Liver (tissue), 9 donors: ENCODE data around the gene WDR86. TPM values are rescaled to one million over a fixed set of nuclear protein-coding genes. Genes with fewer than 3 reads are reported as not detected.

Experiments used
- DNase-seq: peaks from one replicate; pipeline ENCODE4 v3.0.0-alpha.2; 2017; ENCODE audit warnings: low spot score
- H3K27ac ChIP-seq, 2 donors: one replicate each; pipeline ENCODE4 v1.7.0; 2013; ENCODE audit warnings: inconsistent platforms in 2 of 2, low read length in 2 of 2, control low read depth in 1 of 2, low read depth in 1 of 2, mild to moderate bottlenecking in 1 of 2
- H3K27me3 ChIP-seq, 4 donors: one replicate each; pipeline versions ENCODE4 v1.6.1 to v1.7.0; 2013; ENCODE audit warnings: low read length in 3 of 4, inconsistent platforms in 1 of 4, mild to moderate bottlenecking in 1 of 4, moderate library complexity in 1 of 4; ENCODE audit not compliant: control insufficient read depth in 4 of 4, insufficient read depth in 4 of 4
- H3K36me3 ChIP-seq, 4 donors: one replicate each; pipeline versions ENCODE4 v1.6.1 to v1.7.0; 2013; ENCODE audit warnings: low read length in 3 of 4, mild to moderate bottlenecking in 3 of 4, low read depth in 1 of 4, moderate library complexity in 1 of 4; ENCODE audit not compliant: control insufficient read depth in 4 of 4, insufficient read depth in 3 of 4
- H3K4me1 ChIP-seq, 4 donors: one replicate each; pipeline versions ENCODE4 v1.6.1 to v1.7.0; 2013; ENCODE audit warnings: low read length in 3 of 4, mild to moderate bottlenecking in 3 of 4, moderate library complexity in 1 of 4; ENCODE audit not compliant: control insufficient read depth in 4 of 4, insufficient read depth in 4 of 4
- H3K4me3 ChIP-seq, 3 donors: one replicate each; pipeline versions ENCODE4 v1.6.1 to v1.7.0; 2013; ENCODE audit warnings: low read length in 3 of 3, control low read depth in 1 of 3, low read depth in 1 of 3, mild to moderate bottlenecking in 1 of 3
- H3K9ac ChIP-seq, 2 donors: one replicate each; pipeline ENCODE4 v1.7.0; 2013; ENCODE audit warnings: low read length in 2 of 2, mild to moderate bottlenecking in 2 of 2, moderate library complexity in 2 of 2, control low read depth in 1 of 2, low read depth in 1 of 2
- H3K9me3 ChIP-seq, 4 donors: one replicate each; pipeline versions ENCODE4 v1.6.1 to v1.7.0; 2013; ENCODE audit warnings: low read length in 3 of 4; ENCODE audit not compliant: control insufficient read depth in 4 of 4
- EGR1 ChIP-seq, 2 donors: IDR thresholded peaks; 2 replicates each; pipeline ENCODE4 v1.6.1; 2016 to 2018; ENCODE audit warnings: antibody characterized with exemption in 2 of 2, low read depth in 2 of 2
- FOXA1 ChIP-seq: IDR thresholded peaks from 2 replicates; pipeline ENCODE4 v1.6.1; 2016; ENCODE audit warnings: antibody characterized with exemption
- FOXA2 ChIP-seq: IDR thresholded peaks from 2 replicates; pipeline ENCODE4 v1.6.1; 2016; ENCODE audit warnings: antibody characterized with exemption
- GABPA ChIP-seq, 2 donors: IDR thresholded peaks in 1 of 2; conservative IDR thresholded peaks in 1 of 2; 2 replicates each; pipeline ENCODE4 v1.6.1; 2016; ENCODE audit warnings: antibody characterized with exemption in 2 of 2, mild to moderate bottlenecking in 1 of 2, moderate library complexity in 1 of 2
- HNF4A ChIP-seq, 2 donors: conservative IDR thresholded peaks; 2 replicates each; pipeline ENCODE4 v1.6.1; 2016; ENCODE audit warnings: antibody characterized with exemption in 2 of 2, mild to moderate bottlenecking in 2 of 2
- HNF4G ChIP-seq: IDR thresholded peaks from 2 replicates; pipeline ENCODE4 v1.6.1; 2016; ENCODE audit warnings: antibody characterized with exemption
- JUND ChIP-seq, 2 donors: IDR thresholded peaks; 2 replicates each; pipeline ENCODE4 v1.6.1; 2016; ENCODE audit warnings: antibody characterized with exemption in 2 of 2
- NR2F2 ChIP-seq: IDR thresholded peaks from 2 replicates; pipeline ENCODE4 v1.6.1; 2016; ENCODE audit warnings: antibody characterized with exemption
- RAD21 ChIP-seq, 2 donors: IDR thresholded peaks; 2 replicates each; pipeline ENCODE4 v1.6.1; 2016; ENCODE audit warnings: antibody characterized with exemption in 2 of 2, mild to moderate bottlenecking in 2 of 2
- RXRA ChIP-seq, 2 donors: IDR thresholded peaks; 2 replicates each; pipeline ENCODE4 v1.6.1; 2017 to 2018; ENCODE audit warnings: antibody characterized with exemption in 2 of 2, mild to moderate bottlenecking in 1 of 2
- SP1 ChIP-seq: IDR thresholded peaks from 2 replicates; pipeline ENCODE4 v1.6.1; 2018; ENCODE audit warnings: antibody characterized with exemption, mild to moderate bottlenecking
- TAF1 ChIP-seq: conservative IDR thresholded peaks from 2 replicates; pipeline ENCODE4 v1.6.1; 2016; ENCODE audit warnings: antibody characterized with exemption, mild to moderate bottlenecking
- YY1 ChIP-seq: IDR thresholded peaks from 2 replicates; pipeline ENCODE4 v1.6.1; 2016; ENCODE audit warnings: antibody characterized with exemption, mild to moderate bottlenecking
- WGBS: extraction: QIAGEN DNeasy Blood & Tissue Kit; methylation state at CpG from one replicate; pipeline ENCODE4 v1.1.7; 2013; 5-methylcytosine and 5-hydroxymethylcytosine counted together
- polyA plus RNA-seq, 2 donors: library from polyadenylated mRNA; stranded (reverse) in 1 of 2; unstranded in 1 of 2; fragments of 200-250 nt in 1 of 2; fragments of >200 nt in 1 of 2; fragmentation: Nextera tagmentation in 1 of 2; extraction: Ambion mirVana in 1 of 2; gene quantifications; one replicate each; pipeline versions ENCODE4 v1.2.1 to v1.2.3, GENCODE V29; 2013 to 2015
- total RNA-seq, 2 donors: library from RNA; depleted of rRNA; stranded (reverse); fragments of >200 nt; gene quantifications; one replicate each; pipeline ENCODE4 v1.2.3, GENCODE V29; 2014
- TF ChIP-seq, protein P1 (sequence below): fragments of 150-350 bp; IDR thresholded peaks from 2 replicates; pipeline ENCODE4 v1.5.1; 2017; ENCODE audit warnings: improper control_type of control experiment, low read depth, low read length; ENCODE audit not compliant: missing input control
- TF ChIP-seq, protein P2 (sequence below): IDR thresholded peaks from 2 replicates; pipeline ENCODE4 v1.6.1; 2016; ENCODE audit warnings: antibody characterized with exemption, mild to moderate bottlenecking
- TF ChIP-seq, protein P3 (sequence below): IDR thresholded peaks from 2 replicates; pipeline ENCODE4 v1.6.1; 2016; ENCODE audit warnings: antibody characterized with exemption
- TF ChIP-seq, protein P4 (sequence below): IDR thresholded peaks from 2 replicates; pipeline ENCODE4 v1.6.1; 2016; ENCODE audit warnings: antibody characterized with exemption
- TF ChIP-seq, protein P5 (sequence below): IDR thresholded peaks from 2 replicates; pipeline ENCODE4 v1.6.1; 2016; ENCODE audit warnings: antibody characterized with exemption
- donor health status: healthy.
- donor health status: healthy.
- donor health status: healthy.
- donor health status: healthy.
- donor health status: healthy.

Gene WDR86
- total and polyA plus RNA-seq, 4 donors, result 0.35 to 4.9 (median 0.77) TPM

DNA sequence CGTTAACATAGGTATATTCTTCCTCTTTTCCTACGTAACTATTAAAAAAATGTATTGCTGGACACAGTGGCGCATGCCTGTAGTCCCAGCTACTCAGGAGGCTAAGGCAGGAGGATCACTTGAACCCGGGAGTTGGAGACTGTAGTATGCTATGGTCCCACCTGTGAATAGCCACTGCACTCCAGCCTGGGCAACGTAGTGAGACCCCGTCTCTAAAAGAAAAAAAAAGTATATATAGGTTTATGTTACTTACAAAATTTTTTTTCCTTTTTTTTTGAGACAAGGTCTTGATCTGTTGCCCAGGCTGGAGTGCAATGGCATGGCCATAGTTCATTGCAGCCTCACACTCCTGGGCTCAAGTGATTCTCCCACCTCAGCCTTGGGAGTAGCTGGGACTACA is 62.6 kb downstream of the WDR86 start:
- TF ChIP-seq NR2F2 (no peak), RXRA (IDR thresholded peaks at IDR 0.05) (no peak), FOXA2 (no peak), HNF4G (no peak), SP1 (no peak), HNF4A (conservative IDR thresholded peaks at IDR 0.05) (no peak), FOXA1 (no peak), EGR1 (IDR thresholded peaks at IDR 0.05; ENCODE audit: low read depth in 2 of 2) (no peak), JUND (IDR thresholded peaks at IDR 0.05) (no peak), YY1 (no peak), GABPA (IDR thresholded peaks at IDR 0.05 in 1 of 2, conservative IDR thresholded peaks at IDR 0.05 in 1 of 2) (no peak)
- TF ChIP-seq, protein P1, sequence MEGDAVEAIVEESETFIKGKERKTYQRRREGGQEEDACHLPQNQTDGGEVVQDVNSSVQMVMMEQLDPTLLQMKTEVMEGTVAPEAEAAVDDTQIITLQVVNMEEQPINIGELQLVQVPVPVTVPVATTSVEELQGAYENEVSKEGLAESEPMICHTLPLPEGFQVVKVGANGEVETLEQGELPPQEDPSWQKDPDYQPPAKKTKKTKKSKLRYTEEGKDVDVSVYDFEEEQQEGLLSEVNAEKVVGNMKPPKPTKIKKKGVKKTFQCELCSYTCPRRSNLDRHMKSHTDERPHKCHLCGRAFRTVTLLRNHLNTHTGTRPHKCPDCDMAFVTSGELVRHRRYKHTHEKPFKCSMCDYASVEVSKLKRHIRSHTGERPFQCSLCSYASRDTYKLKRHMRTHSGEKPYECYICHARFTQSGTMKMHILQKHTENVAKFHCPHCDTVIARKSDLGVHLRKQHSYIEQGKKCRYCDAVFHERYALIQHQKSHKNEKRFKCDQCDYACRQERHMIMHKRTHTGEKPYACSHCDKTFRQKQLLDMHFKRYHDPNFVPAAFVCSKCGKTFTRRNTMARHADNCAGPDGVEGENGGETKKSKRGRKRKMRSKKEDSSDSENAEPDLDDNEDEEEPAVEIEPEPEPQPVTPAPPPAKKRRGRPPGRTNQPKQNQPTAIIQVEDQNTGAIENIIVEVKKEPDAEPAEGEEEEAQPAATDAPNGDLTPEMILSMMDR, result no peak
- TF ChIP-seq, protein P2, sequence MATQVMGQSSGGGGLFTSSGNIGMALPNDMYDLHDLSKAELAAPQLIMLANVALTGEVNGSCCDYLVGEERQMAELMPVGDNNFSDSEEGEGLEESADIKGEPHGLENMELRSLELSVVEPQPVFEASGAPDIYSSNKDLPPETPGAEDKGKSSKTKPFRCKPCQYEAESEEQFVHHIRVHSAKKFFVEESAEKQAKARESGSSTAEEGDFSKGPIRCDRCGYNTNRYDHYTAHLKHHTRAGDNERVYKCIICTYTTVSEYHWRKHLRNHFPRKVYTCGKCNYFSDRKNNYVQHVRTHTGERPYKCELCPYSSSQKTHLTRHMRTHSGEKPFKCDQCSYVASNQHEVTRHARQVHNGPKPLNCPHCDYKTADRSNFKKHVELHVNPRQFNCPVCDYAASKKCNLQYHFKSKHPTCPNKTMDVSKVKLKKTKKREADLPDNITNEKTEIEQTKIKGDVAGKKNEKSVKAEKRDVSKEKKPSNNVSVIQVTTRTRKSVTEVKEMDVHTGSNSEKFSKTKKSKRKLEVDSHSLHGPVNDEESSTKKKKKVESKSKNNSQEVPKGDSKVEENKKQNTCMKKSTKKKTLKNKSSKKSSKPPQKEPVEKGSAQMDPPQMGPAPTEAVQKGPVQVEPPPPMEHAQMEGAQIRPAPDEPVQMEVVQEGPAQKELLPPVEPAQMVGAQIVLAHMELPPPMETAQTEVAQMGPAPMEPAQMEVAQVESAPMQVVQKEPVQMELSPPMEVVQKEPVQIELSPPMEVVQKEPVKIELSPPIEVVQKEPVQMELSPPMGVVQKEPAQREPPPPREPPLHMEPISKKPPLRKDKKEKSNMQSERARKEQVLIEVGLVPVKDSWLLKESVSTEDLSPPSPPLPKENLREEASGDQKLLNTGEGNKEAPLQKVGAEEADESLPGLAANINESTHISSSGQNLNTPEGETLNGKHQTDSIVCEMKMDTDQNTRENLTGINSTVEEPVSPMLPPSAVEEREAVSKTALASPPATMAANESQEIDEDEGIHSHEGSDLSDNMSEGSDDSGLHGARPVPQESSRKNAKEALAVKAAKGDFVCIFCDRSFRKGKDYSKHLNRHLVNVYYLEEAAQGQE, result no peak
- TF ChIP-seq, protein P3, sequence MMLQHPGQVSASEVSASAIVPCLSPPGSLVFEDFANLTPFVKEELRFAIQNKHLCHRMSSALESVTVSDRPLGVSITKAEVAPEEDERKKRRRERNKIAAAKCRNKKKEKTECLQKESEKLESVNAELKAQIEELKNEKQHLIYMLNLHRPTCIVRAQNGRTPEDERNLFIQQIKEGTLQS, result no peak
- TF ChIP-seq, protein P4, sequence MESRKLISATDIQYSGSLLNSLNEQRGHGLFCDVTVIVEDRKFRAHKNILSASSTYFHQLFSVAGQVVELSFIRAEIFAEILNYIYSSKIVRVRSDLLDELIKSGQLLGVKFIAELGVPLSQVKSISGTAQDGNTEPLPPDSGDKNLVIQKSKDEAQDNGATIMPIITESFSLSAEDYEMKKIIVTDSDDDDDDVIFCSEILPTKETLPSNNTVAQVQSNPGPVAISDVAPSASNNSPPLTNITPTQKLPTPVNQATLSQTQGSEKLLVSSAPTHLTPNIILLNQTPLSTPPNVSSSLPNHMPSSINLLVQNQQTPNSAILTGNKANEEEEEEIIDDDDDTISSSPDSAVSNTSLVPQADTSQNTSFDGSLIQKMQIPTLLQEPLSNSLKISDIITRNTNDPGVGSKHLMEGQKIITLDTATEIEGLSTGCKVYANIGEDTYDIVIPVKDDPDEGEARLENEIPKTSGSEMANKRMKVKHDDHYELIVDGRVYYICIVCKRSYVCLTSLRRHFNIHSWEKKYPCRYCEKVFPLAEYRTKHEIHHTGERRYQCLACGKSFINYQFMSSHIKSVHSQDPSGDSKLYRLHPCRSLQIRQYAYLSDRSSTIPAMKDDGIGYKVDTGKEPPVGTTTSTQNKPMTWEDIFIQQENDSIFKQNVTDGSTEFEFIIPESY, result no peak
- no peak overlapping the region for H3K4me3 ChIP-seq
- DNase-seq, result no peak
- H3K4me1 ChIP-seq, result peaks cover 3 to 32% (median 22%) of the 10 kb centered on the region in 4 donors
- no peaks in the 10 kb centered on the region for H3K9me3 ChIP-seq
- no peak overlapping the region for H3K9ac ChIP-seq
- H3K36me3 ChIP-seq, result peaks cover 2 to 23% (median 19%) of the 10 kb centered on the region in 4 donors
- WGBS, result 96% methylated on average over 6 of the region's 6 CpGs
- H3K27me3 ChIP-seq, result no peaks in the 10 kb centered on the region
- no peak overlapping the region for H3K27ac ChIP-seq

DNA sequence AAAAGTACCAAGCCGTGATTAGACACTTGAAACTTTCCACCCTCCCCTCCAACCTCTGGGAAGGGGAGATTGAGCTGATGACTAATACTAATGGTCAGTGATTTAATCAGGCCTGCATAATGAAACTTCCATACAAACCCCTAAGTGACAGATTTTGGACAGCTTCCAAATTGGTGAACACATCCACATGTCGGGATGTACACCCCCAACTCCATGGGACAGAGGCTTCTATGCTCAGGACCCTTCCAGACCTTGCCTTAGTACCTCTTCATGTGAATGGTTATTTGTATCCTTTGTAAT is 63.4 kb downstream of the WDR86 start:
- H3K4me1 ChIP-seq, result peaks cover 3 to 32% (median 22%) of the 10 kb centered on the region in 4 donors
- no peak overlapping the region for H3K4me3 ChIP-seq
- H3K27me3 ChIP-seq, result no peaks in the 10 kb centered on the region
- H3K36me3 ChIP-seq, result peaks cover 2 to 17% (median 13%) of the 10 kb centered on the region in 4 donors
- 70% methylated on average over 2 of the region's 2 CpGs for WGBS
- DNase-seq, result no peak
- no peaks in the 10 kb centered on the region for H3K9me3 ChIP-seq
- H3K9ac ChIP-seq, result no peak overlapping the region
- H3K27ac ChIP-seq, result peak overlapping the region in 1 of 2 donors; percentile 1
- no peak for TF ChIP-seq EGR1 (IDR thresholded peaks at IDR 0.05; ENCODE audit: low read depth in 2 of 2)
- TF ChIP-seq HNF4G, result no peak
- TF ChIP-seq, protein P4, result no peak
- TF ChIP-seq TAF1, result no peak
- TF ChIP-seq, protein P3, result no peak
- TF ChIP-seq SP1, result no peak
- TF ChIP-seq YY1, result no peak
- TF ChIP-seq GABPA (IDR thresholded peaks at IDR 0.05 in 1 of 2, conservative IDR thresholded peaks at IDR 0.05 in 1 of 2), result no peak
- no peak for TF ChIP-seq FOXA2
- no peak for TF ChIP-seq RXRA (IDR thresholded peaks at IDR 0.05)
- no peak for TF ChIP-seq NR2F2
- no peak for TF ChIP-seq FOXA1
- TF ChIP-seq JUND (IDR thresholded peaks at IDR 0.05), result no peak
- no peak for TF ChIP-seq RAD21 (IDR thresholded peaks at IDR 0.05)
- TF ChIP-seq, protein P5, sequence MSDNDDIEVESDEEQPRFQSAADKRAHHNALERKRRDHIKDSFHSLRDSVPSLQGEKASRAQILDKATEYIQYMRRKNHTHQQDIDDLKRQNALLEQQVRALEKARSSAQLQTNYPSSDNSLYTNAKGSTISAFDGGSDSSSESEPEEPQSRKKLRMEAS, result no peak
- no peak for TF ChIP-seq HNF4A (conservative IDR thresholded peaks at IDR 0.05)
- TF ChIP-seq, protein P1, result no peak
